NCI-H82 (cell line): ENCODE data around the gene MBD6.

Experiments used
- DNase-seq: peaks from one replicate; lab custom pipeline; 2025; lab: John Stamatoyannopoulos, UW

Gene MBD6

DNA sequence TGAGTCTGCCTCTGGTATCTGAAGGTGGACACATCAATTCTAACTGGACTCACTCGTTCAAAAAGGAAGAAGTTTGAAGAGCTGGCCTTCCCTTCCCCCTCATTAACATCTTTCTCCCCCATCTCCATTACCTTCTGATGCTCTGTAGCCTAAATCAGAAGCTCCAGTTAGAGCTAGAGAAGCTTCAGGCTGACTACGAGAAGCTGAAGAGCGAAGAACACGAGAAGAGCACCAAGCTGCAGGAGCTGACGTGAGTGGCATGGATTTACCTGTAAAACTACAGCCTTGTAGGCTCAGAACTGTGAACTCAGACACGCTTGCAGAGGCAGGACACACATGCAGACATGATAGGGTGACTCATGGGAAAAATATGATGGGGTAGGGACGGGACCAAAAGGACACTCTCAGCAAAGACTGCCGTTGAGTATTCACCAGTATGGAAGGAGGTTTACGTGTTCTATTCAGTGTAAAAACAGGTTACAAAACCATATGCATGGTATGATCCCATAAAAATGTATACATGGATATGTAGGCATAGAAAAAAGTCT lies 54.1 kb downstream of the MBD6 start:
- DNase-seq = no peak

DNA sequence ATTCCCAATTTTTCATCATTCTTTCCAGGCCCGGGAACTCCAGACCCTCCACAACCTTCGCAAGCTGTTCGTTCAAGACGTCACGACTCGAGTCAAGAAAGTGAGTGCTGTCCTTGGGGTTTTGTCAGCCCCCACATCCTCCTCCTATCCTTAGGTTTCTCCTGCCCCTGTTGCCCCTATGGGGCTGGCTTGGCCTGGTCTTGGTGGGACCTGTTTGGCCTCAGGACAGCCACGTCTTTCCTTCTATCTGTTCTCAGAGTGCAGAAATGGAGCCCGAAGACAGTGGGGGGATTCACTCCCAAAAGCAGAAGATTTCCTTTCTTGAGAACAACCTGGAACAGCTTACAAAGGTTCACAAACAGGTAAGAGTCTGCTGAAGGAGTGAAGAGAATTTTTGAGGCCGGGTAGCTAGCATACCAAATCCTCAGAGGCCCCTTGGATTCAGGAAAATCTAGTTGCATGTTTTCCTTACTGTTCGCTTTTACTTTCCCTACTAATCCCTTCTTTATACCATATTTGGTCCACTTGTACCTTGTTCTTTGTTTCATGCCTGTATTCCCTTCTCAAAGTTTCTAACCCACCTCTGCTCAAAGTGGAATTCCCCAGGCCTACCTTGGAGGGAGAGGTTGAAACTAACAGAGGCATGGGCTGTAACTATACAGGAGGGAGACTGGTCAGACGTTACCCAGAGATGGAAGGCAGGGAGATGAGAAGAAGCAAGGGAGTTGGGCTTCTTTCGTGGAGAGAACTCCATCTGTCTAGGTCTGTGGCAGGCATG lies 55.5 kb downstream of the MBD6 start:
- no peak for DNase-seq

DNA sequence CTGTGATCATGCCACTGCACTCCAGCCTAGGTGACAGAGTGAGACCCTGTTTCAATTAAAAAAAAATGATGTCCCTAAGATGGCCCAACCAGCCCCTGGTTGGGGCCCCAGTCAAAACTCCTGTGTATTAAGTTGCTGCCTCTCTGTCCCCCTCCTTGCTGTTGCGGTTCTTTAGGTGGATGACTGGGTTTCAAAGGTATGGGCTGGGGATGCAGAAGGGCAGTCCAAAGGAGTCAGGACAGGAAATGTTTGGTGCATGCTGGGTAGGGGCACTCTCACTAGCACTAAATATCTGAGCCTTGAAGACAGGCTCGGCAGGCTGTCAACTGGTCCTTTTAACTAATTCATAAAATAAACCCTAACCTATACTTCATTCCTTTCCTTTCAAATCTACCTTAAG lies 56.4 kb downstream of the MBD6 start:
- DNase-seq = no peak
